Measurements from ENCODE around the gene CNGB1. TPM values are rescaled to one million over a fixed set of nuclear protein-coding genes. Genes with fewer than 3 reads are reported as not detected.

CNGB1 gene
- total and polyA plus RNA-seq, 2 of the 13 experiments (the other 11 are each of a cell fraction or from before 2014, with no cell fraction given): 0.02 to 0.15 TPM

- peak; percentile 23; the same call in 1 of the 2 replicates for TF ChIP-seq TFAP4 (IDR thresholded peaks at IDR 0.05; ENCODE audit: borderline replicate concordance, low read depth)
Measured at GRCh38 chr16:57845115-57845514, 125.8 kb downstream of the CNGB1 start (continued).

DNA sequence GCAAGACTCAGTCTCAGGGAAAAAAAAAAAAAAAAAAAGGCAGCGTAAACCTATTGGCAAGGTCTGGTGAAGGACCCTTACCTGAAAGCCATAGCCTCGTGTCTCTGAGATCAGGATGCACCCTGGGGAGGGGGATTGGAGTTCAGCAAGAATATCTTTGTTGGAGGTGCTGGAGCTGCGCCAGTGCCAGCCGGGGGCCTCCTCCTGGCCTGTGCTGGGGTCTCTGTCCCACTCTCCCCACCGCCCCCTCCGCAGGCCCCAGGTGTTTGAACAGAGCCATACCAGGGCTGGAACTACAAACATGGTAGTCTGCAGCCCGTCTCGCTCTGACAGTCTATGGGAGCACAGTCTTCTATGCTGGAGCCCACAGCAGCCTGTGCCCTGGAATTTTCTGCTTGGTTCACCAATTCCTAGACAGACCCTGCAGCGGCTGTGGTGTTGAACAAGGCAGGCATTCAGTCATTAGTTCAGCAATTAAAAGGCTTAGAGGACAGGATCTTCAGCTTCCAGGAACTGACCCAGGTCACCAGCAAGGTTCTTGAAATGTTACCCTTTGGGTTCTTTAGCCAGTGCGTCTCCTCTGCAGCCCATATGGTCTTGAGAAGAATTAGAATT is 126.4 kb downstream of the CNGB1 start:
- ATAC-seq: peak; percentile 17
- WGBS (ENCODE audit: low lambda C conversion rate): 80% methylated on average over 8 of the region's 10 CpGs
- no TSS peak for BruUV-seq (replicated peaks)
- no peaks in the 10 kb centered on the region for H3K27me3 ChIP-seq (ENCODE audit: control insufficient read depth in 1 of 2, insufficient read depth in 2 of 2, low read length in 2 of 2)
- ChIA-PET CTCF (ENCODE audit: low intra/inter-chr PET ratio, low total read pairs) (no interaction called here), POLR2A (interaction anchor here (0.6 to 2.5 kb wide), 3 partner anchors 17 to 161 kb away, joined by 3 to 6 read pairs (median 3); no protein-coding TSS in a partner anchor)
- TF ChIP-seq, protein P1, sequence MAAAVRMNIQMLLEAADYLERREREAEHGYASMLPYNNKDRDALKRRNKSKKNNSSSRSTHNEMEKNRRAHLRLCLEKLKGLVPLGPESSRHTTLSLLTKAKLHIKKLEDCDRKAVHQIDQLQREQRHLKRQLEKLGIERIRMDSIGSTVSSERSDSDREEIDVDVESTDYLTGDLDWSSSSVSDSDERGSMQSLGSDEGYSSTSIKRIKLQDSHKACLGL (CRISPR knock-in tag; IDR thresholded peaks at IDR 0.05): no peak
- TF ChIP-seq BCL6 (CRISPR knock-in tag; IDR thresholded peaks at IDR 0.05): peak; percentile 73
- H3K36me3 ChIP-seq (replicated peaks in 1 of 2; ENCODE audit: control insufficient read depth in 1 of 2, insufficient read depth in 2 of 2, low read length in 2 of 2): no peaks in the 10 kb centered on the region
- H3K4me1 ChIP-seq (ENCODE audit: insufficient read depth, low read length): peaks cover 55% of the 10 kb centered on the region
- no peak overlapping the region for H3K4me3 ChIP-seq (replicated peaks in 1 of 3; ENCODE audit: insufficient read depth in 1 of 3, low read depth in 2 of 3, low read length in 3 of 3)
- H3K9ac ChIP-seq (ENCODE audit: insufficient read depth, low read depth, low read length): no peak overlapping the region
- H3K9me3 ChIP-seq (ENCODE audit: low read length): no peaks in the 10 kb centered on the region
- no peak for FAIRE-seq
- H4K20me1 ChIP-seq (ENCODE audit: insufficient read depth, low read length): no peaks in the 10 kb centered on the region
- in situ Hi-C loops (cut with HindIII; ENCODE audit: extremely low pct_ligation_motif_present, low pct_unique_long_range_greater_than_20kb): no loop called here
- no peak overlapping the region for H3K27ac ChIP-seq (ENCODE audit: extremely low read length, insufficient read depth, low read length)
- intact Hi-C loops (cut with micrococcal nuclease; ENCODE audit: unreplicated experiment): loop anchor here (5.0 kb wide), 1 partner anchor 47 kb away; no protein-coding TSS in a partner anchor
- no peaks in the 10 kb centered on the region for H3K79me2 ChIP-seq (ENCODE audit: insufficient read depth, low read length)
- DNase-seq (ENCODE audit: low spot score): no peak
- H3K4me2 ChIP-seq (ENCODE audit: low read depth, low read length): no peak overlapping the region
- H2AFZ ChIP-seq (ENCODE audit: low read length): no peak overlapping the region

- intact Hi-C loops (cut with micrococcal nuclease; ENCODE audit: unreplicated experiment): loop anchor here (5.0 kb wide), 1 partner anchor 46 kb away; no protein-coding TSS in a partner anchor
- Histone ChIP-seq H3K36me3 (replicated peaks in 1 of 2; ENCODE audit: control insufficient read depth in 1 of 2, insufficient read depth in 2 of 2, low read length in 2 of 2) (no peaks in the 10 kb centered on the region), H3K27ac (ENCODE audit: extremely low read length, insufficient read depth, low read length) (no peak overlapping the region), H3K4me2 (ENCODE audit: low read depth, low read length) (no peak overlapping the region), H3K4me1 (ENCODE audit: insufficient read depth, low read length) (peaks cover 55% of the 10 kb centered on the region), H3K9ac (ENCODE audit: insufficient read depth, low read depth, low read length) (no peak overlapping the region), H3K27me3 (ENCODE audit: control insufficient read depth in 1 of 2, insufficient read depth in 2 of 2, low read length in 2 of 2) (no peaks in the 10 kb centered on the region), H3K79me2 (ENCODE audit: insufficient read depth, low read length) (no peaks in the 10 kb centered on the region), H4K20me1 (ENCODE audit: insufficient read depth, low read length) (no peaks in the 10 kb centered on the region), H3K9me3 (ENCODE audit: low read length) (no peaks in the 10 kb centered on the region), H2AFZ (ENCODE audit: low read length) (no peak overlapping the region), H3K4me3 (replicated peaks in 1 of 3; ENCODE audit: insufficient read depth in 1 of 3, low read depth in 2 of 3, low read length in 3 of 3) (no peak overlapping the region)
- WGBS (ENCODE audit: low lambda C conversion rate): 100% methylated on average over 1 of the region's 1 CpG
- FAIRE-seq (no peak), DNase-seq (ENCODE audit: low spot score) (no peak), ATAC-seq (no peak)
- in situ Hi-C loops (cut with HindIII; ENCODE audit: extremely low pct_ligation_motif_present, low pct_unique_long_range_greater_than_20kb): no loop called here
- TF ChIP-seq ZNF121 (CRISPR knock-in tag; IDR thresholded peaks at IDR 0.05): peak; percentile 81
- TF ChIP-seq ZNF816 (CRISPR knock-in tag; IDR thresholded peaks at IDR 0.05; ENCODE audit: borderline replicate concordance): no peak
- no peak for TF ChIP-seq ZNF7 (CRISPR knock-in tag; IDR thresholded peaks at IDR 0.05)
- TF ChIP-seq JUNB (CRISPR knock-in tag; IDR thresholded peaks at IDR 0.05; ENCODE audit: borderline replicate concordance): no peak
- TF ChIP-seq TBL1XR1 (IDR thresholded peaks at IDR 0.05; ENCODE audit: borderline replicate concordance, low read length, partially characterized antibody): no peak
- no peak for TF ChIP-seq ZNF296 (CRISPR knock-in tag; conservative IDR thresholded peaks at IDR 0.05)
- TF ChIP-seq ZBTB7B (CRISPR knock-in tag; IDR thresholded peaks at IDR 0.05): no peak
- no peak for TF ChIP-seq MTERF4 (CRISPR knock-in tag; IDR thresholded peaks at IDR 0.05)
- POLR2A ChIA-PET: no interaction called here
- no TSS peak for BruUV-seq (replicated peaks)
- CTCF ChIA-PET (ENCODE audit: low intra/inter-chr PET ratio, low total read pairs): no interaction called here
Measured at GRCh38 chr16:57843400-57843799, 127.5 kb downstream of the CNGB1 start.

Data from HepG2 (cell line).